HepG2 (cell line): ENCODE measurements around the gene SLC6A7. TPM values are rescaled to one million over a fixed set of nuclear protein-coding genes. Genes with fewer than 3 reads are reported as not detected.

Experiments
- ATAC-seq: fragments of 200-7000 bp; cut with Tn5 transposase; 3 replicates; pipeline ENCODE4 v1.9.1; 2020; ENCODE audit warnings: mild to moderate bottlenecking, moderate library complexity
- BruUV-seq: library from RNA; stranded (reverse); fragments of 400-500 nt; replicated peaks from 2 replicates; lab custom pipeline; 2021; lab: Mats Ljungman, UMichigan
- CTCF ChIA-PET: fragments of 300-600 bp; formaldehyde crosslinking; extraction: SDS; loops from one replicate; lab custom pipeline; 2021; ENCODE audit warnings: low total read pairs, inconsistent platforms, low intra/inter-chr PET ratio; lab: Yijun Ruan, JAX
- POLR2A ChIA-PET: fragments of 350-600 bp; sonication (Branson Sonifier 250); formaldehyde crosslinking; loops from one replicate; lab custom pipeline; 2020; ENCODE audit warnings: antibody characterized with exemption, inconsistent platforms; lab: Yijun Ruan, JAX
- DNase-seq: peaks from one replicate; pipeline ENCODE4 v3.0.0-alpha.2; 2015; ENCODE audit warnings: low spot score
- FAIRE-seq: peaks from 3 replicates; lab custom pipeline; 2011; peaks lifted over from hg19 to GRCh38; lab: Jason Lieb, UNC
- H2AFZ ChIP-seq: one replicate; pipeline ENCODE4 v1.6.1; 2011; ENCODE audit warnings: low read length, inconsistent platforms
- H3K27ac ChIP-seq: fragments of 300-600 bp; 3 replicates; pipeline ENCODE4 v1.8.0; 2011; ENCODE audit warnings: mixed run types, mild to moderate bottlenecking, mixed read lengths, low read length, inconsistent platforms; ENCODE audit not compliant: insufficient read depth; ENCODE audit errors: extremely low read length
- H3K27me3 ChIP-seq, 2 experiments: fragments of 200-600 bp in 1 of 2; 2 replicates in 1 of 2; 3 replicates in 1 of 2; pipeline versions ENCODE4 v1.6.0 to v1.8.0; 2011; ENCODE audit warnings: low read length in 2 of 2, mild to moderate bottlenecking in 2 of 2, moderate library complexity in 2 of 2, inconsistent platforms in 1 of 2; ENCODE audit not compliant: insufficient read depth in 2 of 2, control insufficient read depth in 1 of 2
- H3K36me3 ChIP-seq, 2 experiments: fragments of 200-600 bp in 1 of 2; replicated peaks in 1 of 2; 2 replicates in 1 of 2; 3 replicates in 1 of 2; pipeline versions ENCODE4 v1.5.1 to v1.8.0; 2011; ENCODE audit warnings: low read length in 2 of 2, inconsistent platforms in 1 of 2; ENCODE audit not compliant: insufficient read depth in 2 of 2, control insufficient read depth in 1 of 2
- H3K4me1 ChIP-seq: 2 replicates; pipeline ENCODE4 v1.5.1; 2012; ENCODE audit warnings: low read length, inconsistent platforms; ENCODE audit not compliant: insufficient read depth
- H3K4me2 ChIP-seq: 2 replicates; pipeline ENCODE4 v1.6.0; 2011; ENCODE audit warnings: low read depth, low read length, inconsistent platforms
- H3K4me3 ChIP-seq, 3 experiments: fragments of 200-600 bp in 1 of 3; sonication (generic), shearing (Covaris generic) in 1 of 3; replicated peaks in 1 of 3; 2 replicates each; pipeline ENCODE4 v1.5.1; 2011 to 2016; ENCODE audit warnings: low read length in 3 of 3, inconsistent platforms in 2 of 3, low read depth in 2 of 3, mild to moderate bottlenecking in 2 of 3, control low read depth in 1 of 3, mixed read lengths in 1 of 3; ENCODE audit not compliant: insufficient read depth in 1 of 3
- H3K79me2 ChIP-seq: one replicate; pipeline ENCODE4 v1.6.1; 2011; ENCODE audit warnings: low read length, inconsistent platforms; ENCODE audit not compliant: insufficient read depth
- H3K9ac ChIP-seq: 2 replicates; pipeline ENCODE4 v1.6.0; 2011; ENCODE audit warnings: mild to moderate bottlenecking, low read depth, low read length, inconsistent platforms; ENCODE audit not compliant: insufficient read depth
- H3K9me3 ChIP-seq: 2 replicates; pipeline ENCODE4 v1.5.1; 2012; ENCODE audit warnings: mild to moderate bottlenecking, low read length
- H4K20me1 ChIP-seq: 2 replicates; pipeline ENCODE4 v1.6.0; 2011; ENCODE audit warnings: inconsistent platforms, mild to moderate bottlenecking, low read length, moderate library complexity; ENCODE audit not compliant: insufficient read depth
- FOXA3 ChIP-seq: IDR thresholded peaks from 2 replicates; pipeline ENCODE4 v1.6.1; 2016; ENCODE audit warnings: missing genetic modification reagents, missing compliant biosample characterization
- ZBTB33 ChIP-seq: sonication (generic); formaldehyde crosslinking; IDR thresholded peaks from 2 replicates; pipeline ENCODE4 v1.4.0; 2020; ENCODE audit warnings: missing genetic modification reagents
- ZNF749 ChIP-seq: sonication (generic); formaldehyde crosslinking; IDR thresholded peaks from 2 replicates; pipeline ENCODE4 v1.8.0; 2022; ENCODE audit warnings: mild to moderate bottlenecking, missing genetic modification reagents, moderate library complexity, borderline replicate concordance
- WGBS: methylation state at CpG from one replicate; pipeline ENCODE4 v1.1.6; 2017; ENCODE audit warnings: low lambda C conversion rate; 5-methylcytosine and 5-hydroxymethylcytosine counted together
- in situ Hi-C: cut with HindIII; loops from 2 replicates; pipeline ENCODE4 v1.10.0; 2017; ENCODE audit warnings: low pct_unique_long_range_greater_than_20kb; ENCODE audit not compliant: extremely low pct_ligation_motif_present
- intact Hi-C: fragments of 100-400 bp; cut with micrococcal nuclease; formaldehyde crosslinking; loops from one replicate; pipeline ENCODE4 v1.10.0; 2022; ENCODE audit not compliant: unreplicated experiment
- polyA plus RNA-seq, 8 experiments: library from polyadenylated mRNA; depleted of rRNA in 3 of 8; stranded (reverse) in 7 of 8; unstranded in 1 of 8; fragments of >200 nt; fragmentation: Illumina TruSeq in 4 of 8; extraction: Trizol in 4 of 8; gene quantifications; 2 replicates each; pipeline versions ENCODE4 v1.2.1 to v1.2.3, GENCODE V29; 2011 to 2016; ENCODE audit warnings: low read depth in 4 of 8, missing spikeins in 1 of 8, mixed read lengths in 1 of 8; ENCODE audit not compliant: insufficient read depth in 1 of 8
- total RNA-seq, 5 experiments: library from RNA; depleted of rRNA; stranded (reverse); fragments of >200 nt; fragmentation: Illumina TruSeq; extraction: Trizol; gene quantifications; 2 replicates each; pipeline ENCODE4 v1.2.3, GENCODE V29; 2016; ENCODE audit warnings: low read depth in 1 of 5
- TF ChIP-seq, protein P1 (sequence below): sonication (generic); formaldehyde crosslinking; IDR thresholded peaks from 2 replicates; pipeline ENCODE4 v1.5.0; 2020; ENCODE audit warnings: mild to moderate bottlenecking, missing genetic modification reagents, moderate library complexity

Gene SLC6A7
- total and polyA plus RNA-seq, 2 of the 13 experiments (the other 11 are each of a cell fraction or from before 2014, with no cell fraction given): not detected

DNA sequence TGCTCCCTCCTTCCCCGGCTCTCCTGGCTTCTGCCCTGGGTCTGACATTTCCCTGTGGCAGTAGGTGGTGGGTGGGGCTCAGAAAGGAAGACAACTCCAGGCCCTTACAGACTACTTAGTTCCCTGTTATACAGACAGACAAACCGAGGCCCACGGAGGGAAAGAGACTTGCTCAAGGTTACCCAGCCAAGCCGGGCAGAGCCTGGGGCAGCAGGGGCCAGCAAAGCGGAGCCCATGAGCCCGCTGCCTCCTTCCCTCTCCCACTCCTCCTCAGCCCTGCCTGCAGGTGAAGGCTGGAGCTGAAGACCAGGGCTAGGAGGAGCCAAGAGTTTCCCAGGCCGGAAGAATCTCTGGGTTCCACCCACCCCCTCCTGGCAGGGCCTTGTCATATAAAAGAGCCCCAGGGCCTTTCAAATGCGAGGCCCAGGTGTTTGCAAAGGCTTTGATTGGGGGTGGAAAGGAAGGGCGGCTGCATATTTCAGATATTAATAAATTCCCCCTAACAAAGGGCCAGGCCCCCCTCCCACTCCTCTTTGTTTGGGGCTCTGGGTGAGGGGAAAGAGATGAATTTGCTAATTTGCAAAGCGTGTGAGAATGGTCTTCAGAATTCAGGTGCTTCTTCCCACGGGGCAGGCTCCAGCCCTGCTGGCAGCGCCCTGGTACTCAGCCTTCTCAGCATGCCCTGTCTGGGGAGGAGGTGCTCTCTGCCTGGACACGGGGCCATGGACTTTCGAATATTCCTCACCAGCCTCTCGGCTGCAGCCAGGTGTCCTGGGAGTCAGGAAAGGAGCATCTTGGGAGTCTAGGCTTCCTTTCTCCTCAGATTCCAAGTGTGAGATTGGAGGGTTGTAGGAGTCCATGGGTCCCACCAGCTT is 21.5 kb downstream of the SLC6A7 start:
- Histone ChIP-seq H2AFZ (no peak overlapping the region), H3K9ac (no peak overlapping the region), H3K4me3 (no peak overlapping the region), H3K36me3 (no peaks in the 10 kb centered on the region), H3K9me3 (no peaks in the 10 kb centered on the region), H3K27me3 (peaks cover 12 to 76% of the 10 kb centered on the region in 2 experiments; a peak in 4 of 5 replicates), H3K79me2 (no peaks in the 10 kb centered on the region), H3K4me2 (no peak overlapping the region), H4K20me1 (no peaks in the 10 kb centered on the region), H3K4me1 (peaks cover 10% of the 10 kb centered on the region), H3K27ac (no peak overlapping the region)
- CTCF ChIA-PET: no interaction called here
- DNase-seq (no peak), FAIRE-seq (no peak), ATAC-seq (peak; percentile 9; the same call in 1 of the 3 replicates)
- intact Hi-C loops: no loop called here
- in situ Hi-C loops: no loop called here
- WGBS: 42% methylated on average over 7 of the region's 15 CpGs
- TF ChIP-seq FOXA3: no peak
- peak; percentile 50; the same call in 1 of the 2 replicates for TF ChIP-seq ZBTB33 (CRISPR knock-in tag)
- TF ChIP-seq ZNF749 (CRISPR knock-in tag): no peak
- TF ChIP-seq, protein P1, sequence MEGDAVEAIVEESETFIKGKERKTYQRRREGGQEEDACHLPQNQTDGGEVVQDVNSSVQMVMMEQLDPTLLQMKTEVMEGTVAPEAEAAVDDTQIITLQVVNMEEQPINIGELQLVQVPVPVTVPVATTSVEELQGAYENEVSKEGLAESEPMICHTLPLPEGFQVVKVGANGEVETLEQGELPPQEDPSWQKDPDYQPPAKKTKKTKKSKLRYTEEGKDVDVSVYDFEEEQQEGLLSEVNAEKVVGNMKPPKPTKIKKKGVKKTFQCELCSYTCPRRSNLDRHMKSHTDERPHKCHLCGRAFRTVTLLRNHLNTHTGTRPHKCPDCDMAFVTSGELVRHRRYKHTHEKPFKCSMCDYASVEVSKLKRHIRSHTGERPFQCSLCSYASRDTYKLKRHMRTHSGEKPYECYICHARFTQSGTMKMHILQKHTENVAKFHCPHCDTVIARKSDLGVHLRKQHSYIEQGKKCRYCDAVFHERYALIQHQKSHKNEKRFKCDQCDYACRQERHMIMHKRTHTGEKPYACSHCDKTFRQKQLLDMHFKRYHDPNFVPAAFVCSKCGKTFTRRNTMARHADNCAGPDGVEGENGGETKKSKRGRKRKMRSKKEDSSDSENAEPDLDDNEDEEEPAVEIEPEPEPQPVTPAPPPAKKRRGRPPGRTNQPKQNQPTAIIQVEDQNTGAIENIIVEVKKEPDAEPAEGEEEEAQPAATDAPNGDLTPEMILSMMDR (CRISPR knock-in tag): 0 out of 2 replicates have a peak, but pooled peaks have one; percentile 6
- BruUV-seq: no TSS peak
- POLR2A ChIA-PET: no interaction called here
